Common myeloid progenitor, CD34-positive (primary cell): ENCODE results near the gene UBE2E2.

Experiments used
- CTCF ChIA-PET: fragments of 350-600 bp; sonication (Branson Sonifier 250); formaldehyde crosslinking; loops from one replicate; lab custom pipeline; 2021; ENCODE audit warnings: antibody characterized with exemption; lab: Charles Lee
- POLR2A ChIA-PET: fragments of 350-600 bp; sonication (Branson Sonifier 250); formaldehyde crosslinking; loops from one replicate; lab custom pipeline; 2021; ENCODE audit warnings: antibody characterized with exemption; lab: Charles Lee
- DNase-seq, 3 donors: peaks; one replicate each; pipeline versions ENCODE4 v3.0.0 to v3.0.0-alpha.2; 2013
- H3K27ac ChIP-seq, 2 experiments: 1 replicate in 1 of 2; 2 replicates in 1 of 2; pipeline ENCODE4 v1.7.0; 2013; ENCODE audit warnings: inconsistent platforms in 2 of 2, low read length in 2 of 2, mild to moderate bottlenecking in 2 of 2, low read depth in 1 of 2, moderate library complexity in 1 of 2; ENCODE audit not compliant: severe bottlenecking in 2 of 2, insufficient read depth in 1 of 2, poor library complexity in 1 of 2
- H3K27me3 ChIP-seq, 5 experiments: replicated peaks in 2 of 5; 1 replicate in 3 of 5; 2 replicates in 2 of 5; pipeline versions ENCODE4 v1.6.1 to v1.7.0; 2013; ENCODE audit warnings: low read length in 4 of 5, mild to moderate bottlenecking in 2 of 5, moderate library complexity in 2 of 5, inconsistent platforms in 1 of 5; ENCODE audit not compliant: insufficient read depth in 5 of 5, control insufficient read depth in 4 of 5
- H3K36me3 ChIP-seq, 4 experiments: 1 replicate in 2 of 4; 2 replicates in 2 of 4; pipeline versions ENCODE4 v1.6.1 to v1.7.0; 2013; ENCODE audit warnings: low read length in 3 of 4, control low read depth in 1 of 4, mild to moderate bottlenecking in 1 of 4; ENCODE audit not compliant: control insufficient read depth in 4 of 4, insufficient read depth in 4 of 4
- H3K4me1 ChIP-seq, 4 experiments: 1 replicate in 3 of 4; 2 replicates in 1 of 4; pipeline versions ENCODE4 v1.6.1 to v1.7.1; 2013; ENCODE audit warnings: low read length in 3 of 4, mild to moderate bottlenecking in 3 of 4, control low read depth in 1 of 4, inconsistent platforms in 1 of 4, moderate library complexity in 1 of 4; ENCODE audit not compliant: control insufficient read depth in 4 of 4, insufficient read depth in 4 of 4; ENCODE audit errors: control extremely low read depth in 1 of 4
- H3K4me3 ChIP-seq, 7 experiments: 1 replicate in 4 of 7; 2 replicates in 3 of 7; pipeline versions ENCODE4 v1.5.1 to v1.7.0; 2013; ENCODE audit warnings: mild to moderate bottlenecking in 7 of 7, low read length in 6 of 7, moderate library complexity in 6 of 7, inconsistent platforms in 2 of 7, low read depth in 2 of 7, control low read depth in 1 of 7; ENCODE audit not compliant: insufficient read depth in 4 of 7, control insufficient read depth in 1 of 7; ENCODE audit errors: extremely low read depth in 1 of 7
- H3K9me3 ChIP-seq, 5 experiments: 1 replicate in 4 of 5; 2 replicates in 1 of 5; pipeline versions ENCODE4 v1.6.1 to v1.7.1; 2013; ENCODE audit warnings: low read length in 4 of 5, mild to moderate bottlenecking in 2 of 5, inconsistent platforms in 1 of 5, low read depth in 1 of 5, moderate library complexity in 1 of 5; ENCODE audit not compliant: control insufficient read depth in 4 of 5, insufficient read depth in 2 of 5; ENCODE audit errors: control extremely low read depth in 1 of 5
- WGBS: methylation state at CpG from one replicate; pipeline ENCODE4 v1.1.5; 2013; ENCODE audit not compliant: insufficient coverage; 5-methylcytosine and 5-hydroxymethylcytosine counted together

Gene UBE2E2

GRCh38 chr3:23390989-23391553 is 187.9 kb downstream of the UBE2E2 start:
- H3K4me1 ChIP-seq: no peaks in the 10 kb centered on the region
- no peaks in the 10 kb centered on the region for H3K27me3 ChIP-seq
- H3K36me3 ChIP-seq: no peaks in the 10 kb centered on the region
- H3K9me3 ChIP-seq: no peaks in the 10 kb centered on the region
- H3K4me3 ChIP-seq: no peak overlapping the region
- no peak overlapping the region for H3K27ac ChIP-seq
- no peak for DNase-seq
- POLR2A ChIA-PET: no interaction called here
- CTCF ChIA-PET: no interaction called here

DNA sequence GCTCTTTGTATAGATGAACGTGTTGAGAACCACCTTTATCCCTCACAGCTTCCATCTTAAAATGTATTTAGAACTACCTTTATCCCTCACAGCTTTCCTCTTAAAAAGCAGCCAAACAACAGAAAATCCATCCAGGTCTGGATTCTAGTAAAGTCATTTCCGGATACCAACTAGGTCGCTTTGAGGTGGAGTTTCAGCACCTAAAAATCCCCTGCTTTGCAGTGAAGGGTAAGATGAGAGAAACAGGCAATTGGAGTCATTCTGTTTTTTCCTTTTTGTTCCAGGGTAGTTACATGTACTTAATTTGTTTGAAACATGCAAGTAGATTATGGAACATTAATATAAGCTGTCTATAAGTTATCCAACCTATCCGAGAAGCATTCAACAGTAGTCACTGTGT is 192.0 kb downstream of the UBE2E2 start:
- Histone ChIP-seq H3K27ac (no peak overlapping the region), H3K4me1 (no peaks in the 10 kb centered on the region), H3K27me3 (no peaks in the 10 kb centered on the region), H3K9me3 (no peaks in the 10 kb centered on the region), H3K36me3 (no peaks in the 10 kb centered on the region), H3K4me3 (no peak overlapping the region)
- ChIA-PET POLR2A (no interaction called here), CTCF (no interaction called here)
- no peak for DNase-seq
- WGBS: 91% methylated on average over 3 of the region's 4 CpGs

GRCh38 chr3:23396746-23397145 is 193.6 kb downstream of the UBE2E2 start:
- no peak for DNase-seq
- ChIA-PET CTCF (no interaction called here), POLR2A (no interaction called here)
- WGBS: no CpG with 5 or more reads among the region's 3 CpGs
- Histone ChIP-seq H3K27me3 (no peaks in the 10 kb centered on the region), H3K4me1 (no peaks in the 10 kb centered on the region), H3K27ac (no peak overlapping the region), H3K4me3 (no peak overlapping the region), H3K9me3 (no peaks in the 10 kb centered on the region), H3K36me3 (no peaks in the 10 kb centered on the region)

- no peak overlapping the region for H3K27ac ChIP-seq
- H3K36me3 ChIP-seq: no peaks in the 10 kb centered on the region
- peaks cover 0 to 4% (median 2%) of the 10 kb centered on the region in 4 experiments for H3K4me1 ChIP-seq
- WGBS: no CpG with 5 or more reads among the region's 1 CpG
- ChIA-PET CTCF (no interaction called here), POLR2A (no interaction called here)
- H3K4me3 ChIP-seq: no peak overlapping the region
- DNase-seq: no peak
- no peaks in the 10 kb centered on the region for H3K27me3 ChIP-seq
- H3K9me3 ChIP-seq: no peaks in the 10 kb centered on the region
Measured at GRCh38 chr3:23399221-23399620, 196.1 kb downstream of the UBE2E2 start.

DNA sequence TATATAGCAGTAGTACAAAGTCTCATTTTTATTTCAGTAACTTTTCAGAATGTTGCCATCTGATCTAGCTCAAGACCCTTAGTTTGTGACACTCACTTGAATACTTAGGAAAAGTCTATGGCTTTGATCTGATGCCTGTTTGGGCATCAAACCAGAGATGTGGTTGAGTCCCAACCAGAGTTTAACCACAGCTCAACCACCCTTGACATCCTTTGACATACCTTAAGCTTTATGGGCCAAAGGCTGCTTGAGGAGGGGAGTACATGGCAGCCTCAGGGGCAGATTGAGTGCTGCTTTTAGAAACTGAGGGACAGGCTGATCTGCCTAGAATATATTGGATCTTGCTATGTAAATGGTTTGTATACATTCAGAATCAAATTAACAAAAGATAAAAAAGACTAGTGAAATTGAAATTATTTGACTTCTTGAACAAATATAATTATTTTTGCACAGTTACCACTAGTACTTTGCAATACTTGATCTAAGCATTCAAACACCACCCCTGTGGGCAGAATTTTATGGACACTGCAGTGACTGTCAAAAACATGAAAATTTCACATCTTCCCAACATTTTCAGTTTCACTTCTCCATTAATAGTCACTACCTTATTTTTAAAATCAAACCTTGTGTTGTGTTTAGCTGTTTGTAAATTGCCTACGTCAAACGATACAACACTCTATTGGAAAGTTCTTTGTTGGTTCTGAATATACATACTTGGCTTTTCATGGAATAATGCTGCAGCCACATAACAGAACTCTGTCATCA is 199.8 kb downstream of the UBE2E2 start:
- peak in 2 of 3 donors; percentile 18 to 31 for DNase-seq
- WGBS: no CpG with 5 or more reads among the region's 2 CpGs
- Histone ChIP-seq H3K9me3 (no peaks in the 10 kb centered on the region), H3K4me3 (no peak overlapping the region), H3K27me3 (peaks cover 0 to 2% (median 0%) of the 10 kb centered on the region in 5 experiments), H3K27ac (no peak overlapping the region), H3K4me1 (peaks cover 0 to 4% (median 3%) of the 10 kb centered on the region in 4 experiments), H3K36me3 (no peaks in the 10 kb centered on the region)
- ChIA-PET POLR2A (no interaction called here), CTCF (no interaction called here)

- no peak for DNase-seq
- Histone ChIP-seq H3K36me3 (no peaks in the 10 kb centered on the region), H3K27ac (no peak overlapping the region), H3K4me3 (no peak overlapping the region), H3K9me3 (no peaks in the 10 kb centered on the region), H3K27me3 (peaks cover 0 to 2% (median 0%) of the 10 kb centered on the region in 5 experiments), H3K4me1 (peaks cover 0 to 4% (median 3%) of the 10 kb centered on the region in 4 experiments)
- ChIA-PET CTCF (no interaction called here), POLR2A (no interaction called here)
Measured at GRCh38 chr3:23404246-23404645, 201.1 kb downstream of the UBE2E2 start.

- Histone ChIP-seq H3K9me3 (no peaks in the 10 kb centered on the region), H3K27me3 (peaks cover 0 to 2% (median 0%) of the 10 kb centered on the region in 5 experiments), H3K27ac (no peak overlapping the region), H3K4me1 (peaks cover 0 to 4% (median 3%) of the 10 kb centered on the region in 4 experiments), H3K4me3 (no peak overlapping the region), H3K36me3 (no peaks in the 10 kb centered on the region)
- CTCF ChIA-PET: no interaction called here
- no peak for DNase-seq
- POLR2A ChIA-PET: no interaction called here
- 100% methylated on average over 1 of the region's 1 CpG for WGBS
Measured at GRCh38 chr3:23405081-23405480, 202.0 kb downstream of the UBE2E2 start.
